Left hindlimb (tissue), 1 donor: Measurements from ENCODE around the gene GALR2.
"Not testable (repeated sequence)": the region's sequence is repeated elsewhere in the genome, so short reads cannot be mapped to it uniquely, and the experiment has no call there.

Experiments
- DNase-seq: peaks from one replicate; pipeline ENCODE4 v3.0.0-alpha.2; 2018

GALR2 gene

GRCh38 chr17:76050538-76051467, 23.8 kb upstream of the GALR2 start:
- no peak for DNase-seq

DNA sequence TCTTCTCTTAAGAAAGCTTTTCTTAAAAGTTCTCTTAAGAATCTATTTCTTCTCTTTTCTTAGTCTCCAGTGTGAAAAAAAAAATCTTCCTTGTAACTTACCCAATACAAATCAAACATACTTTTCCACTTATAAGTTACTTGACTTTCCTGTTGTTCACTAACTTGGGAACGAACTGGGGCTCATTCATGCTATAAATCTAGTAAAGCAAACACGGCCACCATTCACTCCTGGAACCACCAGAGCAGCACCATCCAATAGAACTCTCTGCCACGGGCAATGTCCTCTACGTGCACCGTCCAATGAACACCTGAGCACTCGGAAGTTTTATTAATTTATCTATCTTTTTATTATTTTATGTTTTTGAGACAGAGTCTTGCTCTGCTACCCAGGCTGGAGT, 23.0 kb upstream of the GALR2 start:
- DNase-seq = no peak

DNA sequence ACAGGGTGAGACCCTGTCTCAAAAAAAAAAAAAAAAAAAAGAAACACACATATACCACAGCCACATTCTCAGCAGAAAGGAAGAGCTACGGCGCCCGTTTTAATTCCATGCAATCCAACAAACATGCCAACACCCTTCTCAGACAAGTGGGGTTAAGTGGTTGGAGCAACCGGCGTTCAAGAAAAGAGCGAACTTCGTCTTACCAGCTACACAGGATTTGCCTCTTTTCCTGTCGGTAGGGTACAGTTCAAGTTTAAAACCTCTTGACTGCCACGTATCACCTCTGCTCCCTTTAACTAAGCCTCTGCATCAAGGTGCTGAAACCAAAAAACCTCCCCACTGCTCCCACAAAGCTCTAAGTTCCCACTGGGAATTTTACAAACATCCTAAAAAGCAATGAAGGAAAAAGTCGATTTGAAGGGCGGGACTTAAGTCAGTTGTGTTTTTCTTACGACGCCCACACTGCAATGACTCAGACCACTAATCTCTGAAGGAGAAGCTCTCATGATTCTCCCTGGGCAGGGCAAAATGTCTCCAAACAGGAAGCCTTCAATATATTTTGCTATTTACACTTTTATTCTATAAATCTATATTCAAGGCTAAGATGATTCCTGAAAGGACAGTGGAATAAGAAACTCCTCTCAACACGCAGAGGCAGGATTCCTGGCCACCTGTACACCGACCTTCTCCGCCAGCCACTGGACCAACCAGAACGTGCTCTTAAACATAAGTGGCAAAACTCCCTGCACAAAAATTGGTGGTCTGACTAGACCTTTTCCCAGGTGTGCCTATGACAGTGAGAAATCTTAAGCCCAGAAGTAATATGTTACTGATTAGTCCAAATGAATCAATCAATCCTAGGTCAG, 21.1 kb upstream of the GALR2 start:
- no peak for DNase-seq

- no peak for DNase-seq
Measured at GRCh38 chr17:76054112-76054476, 20.5 kb upstream of the GALR2 start.

DNA sequence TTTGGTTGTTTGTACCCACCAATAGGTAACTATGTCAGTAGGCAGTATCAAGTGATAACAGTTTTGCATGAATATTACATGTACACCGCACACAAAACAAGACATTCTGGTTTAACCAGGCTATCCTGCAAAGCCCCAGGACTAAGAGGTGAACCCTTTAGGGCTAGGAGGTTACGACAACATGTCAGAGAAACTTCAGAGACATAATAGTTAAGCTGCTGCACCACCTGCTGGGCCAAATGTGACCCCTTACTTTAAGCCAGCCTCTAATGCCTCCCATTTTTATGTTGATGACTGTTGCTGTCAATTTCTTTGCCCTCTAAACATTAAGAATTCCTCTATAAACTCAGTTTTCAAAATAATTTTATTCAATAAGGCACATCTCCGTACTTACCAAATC, 17.7 kb upstream of the GALR2 start:
- no peak for DNase-seq

GRCh38 chr17:76058264-76058663, 16.3 kb upstream of the GALR2 start:
- not testable (repeated sequence) for DNase-seq

GRCh38 chr17:76063875-76064546, 10.6 kb upstream of the GALR2 start:
- no peak for DNase-seq

DNA sequence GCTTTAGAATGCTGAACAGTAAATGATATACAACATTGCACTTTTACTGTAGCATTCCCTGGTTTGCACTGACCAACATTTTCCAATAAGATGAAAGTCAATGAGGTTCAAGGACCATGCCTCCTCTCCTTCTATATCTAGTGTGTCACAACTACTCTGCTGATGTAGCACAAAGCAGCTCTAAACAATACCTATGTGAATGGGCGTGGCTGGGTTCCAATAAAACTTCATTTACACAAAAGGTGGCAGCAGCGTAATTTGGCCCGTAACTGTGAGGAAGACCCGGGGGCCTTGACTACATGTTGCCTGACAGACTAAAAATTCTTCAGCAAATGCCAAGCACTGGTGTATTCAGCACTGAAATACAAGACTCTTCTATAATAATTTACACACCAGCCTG, 8.8 kb upstream of the GALR2 start:
- no peak for DNase-seq

- no peak for DNase-seq
Measured at GRCh38 chr17:76071531-76072147, 2.9 kb upstream of the GALR2 start.

DNA sequence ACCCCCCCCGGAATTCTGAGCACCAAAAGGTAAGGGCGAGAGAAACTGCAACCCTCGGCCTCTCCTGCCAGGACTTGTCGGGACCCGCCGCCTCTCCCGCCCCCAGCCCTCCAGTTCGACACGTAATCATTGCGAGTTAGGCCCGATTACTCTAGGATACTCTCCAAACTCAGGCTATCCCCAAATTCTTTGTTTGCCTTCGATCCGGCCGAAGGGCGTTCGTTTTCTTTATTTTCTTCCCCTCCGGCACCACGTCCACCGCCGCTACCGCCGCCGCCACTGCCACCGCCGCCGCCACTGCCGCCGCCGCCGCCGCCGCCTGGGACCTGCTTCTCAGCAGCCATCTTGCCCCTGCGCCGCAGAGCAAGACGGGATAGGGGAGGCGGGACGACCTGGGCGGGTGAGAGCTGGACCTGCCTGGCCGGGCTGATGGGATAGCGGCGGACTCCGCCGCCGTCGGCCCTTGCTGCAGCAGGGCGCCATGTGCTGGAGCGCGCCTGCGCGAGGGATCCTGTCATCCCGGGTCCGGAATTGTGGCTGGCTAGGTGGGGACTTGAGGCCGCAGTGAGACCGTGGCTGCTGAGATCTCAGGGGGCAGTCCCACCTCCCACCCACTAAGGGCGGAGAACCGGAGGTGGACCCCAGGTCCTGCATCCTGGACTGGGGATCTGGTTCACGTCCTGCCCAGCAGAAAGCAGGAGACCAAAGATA, 2.3 kb upstream of the GALR2 start, which contains the start of gene SRP68:
Gene SRP68 (minus strand): TSS at position 370 of the 711 bp plus-strand sequence. CDS start 26 bp downstream, at position 344.
- peak; percentile 96 for DNase-seq

DNA sequence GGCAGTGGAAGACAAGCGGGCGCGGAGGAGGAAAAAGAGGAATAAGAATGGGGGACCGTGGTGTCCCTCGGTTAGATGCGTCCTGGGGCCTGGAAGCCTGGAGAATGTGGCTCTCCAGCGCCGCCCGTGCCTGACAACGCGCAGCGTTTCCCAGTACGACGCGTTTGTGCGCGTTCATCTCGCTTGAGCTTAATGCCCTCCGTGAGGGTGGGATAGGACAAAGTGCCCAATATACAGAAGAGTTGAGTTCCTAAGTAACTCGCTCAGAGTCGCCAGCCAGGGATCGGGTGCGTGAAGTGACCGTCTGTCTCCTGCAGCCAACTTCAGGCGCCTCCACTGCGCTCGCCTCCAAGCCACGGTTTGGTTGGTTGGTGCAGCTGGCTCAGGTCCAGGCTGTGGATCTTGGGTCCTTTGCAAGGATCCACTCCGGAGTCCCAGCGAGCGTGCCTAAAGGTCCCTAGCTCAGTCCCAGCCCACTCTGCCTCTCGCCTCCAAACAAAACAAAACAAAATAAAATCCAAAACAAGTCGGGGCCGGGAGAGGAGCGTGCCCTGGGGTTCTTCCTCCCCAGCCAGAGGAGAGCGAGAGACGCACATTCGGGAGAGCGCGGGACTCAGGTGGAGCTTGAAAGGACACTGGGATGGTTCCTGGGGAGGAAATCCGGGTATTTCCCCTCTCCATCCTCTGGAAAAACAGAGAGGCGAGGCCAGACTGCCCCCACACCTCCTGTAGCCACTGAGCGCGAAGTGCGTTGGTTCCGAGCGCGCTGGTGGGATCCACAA, 974 bp downstream of the GALR2 start:
- no peak for DNase-seq

DNA sequence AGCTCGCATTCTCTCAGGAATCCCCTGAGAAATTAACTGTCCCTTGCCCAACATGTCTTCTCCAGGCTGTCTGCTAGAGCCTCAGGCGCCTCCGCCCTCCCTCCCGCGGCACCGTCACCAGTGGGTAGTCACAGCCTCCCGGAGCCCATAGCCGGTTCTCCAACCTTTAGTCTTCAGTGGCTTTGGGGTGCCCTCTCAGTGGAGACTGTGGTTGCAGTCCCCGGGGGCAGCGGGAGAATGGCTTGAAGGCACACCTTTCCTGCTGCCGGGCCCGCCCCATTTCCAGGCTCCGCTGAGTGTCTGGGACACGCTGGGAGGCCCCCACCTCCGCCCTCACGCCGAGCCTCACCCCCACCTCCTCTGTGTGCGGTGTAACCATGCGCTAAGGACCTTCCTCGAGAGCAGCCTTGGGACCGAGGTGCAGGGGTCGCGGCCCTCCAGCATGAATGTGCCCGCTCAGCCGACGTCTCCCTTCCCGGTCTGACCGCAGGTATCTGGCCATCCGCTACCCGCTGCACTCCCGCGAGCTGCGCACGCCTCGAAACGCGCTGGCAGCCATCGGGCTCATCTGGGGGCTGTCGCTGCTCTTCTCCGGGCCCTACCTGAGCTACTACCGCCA, 1.7 kb downstream of the GALR2 start:
- DNase-seq = no peak

DNA sequence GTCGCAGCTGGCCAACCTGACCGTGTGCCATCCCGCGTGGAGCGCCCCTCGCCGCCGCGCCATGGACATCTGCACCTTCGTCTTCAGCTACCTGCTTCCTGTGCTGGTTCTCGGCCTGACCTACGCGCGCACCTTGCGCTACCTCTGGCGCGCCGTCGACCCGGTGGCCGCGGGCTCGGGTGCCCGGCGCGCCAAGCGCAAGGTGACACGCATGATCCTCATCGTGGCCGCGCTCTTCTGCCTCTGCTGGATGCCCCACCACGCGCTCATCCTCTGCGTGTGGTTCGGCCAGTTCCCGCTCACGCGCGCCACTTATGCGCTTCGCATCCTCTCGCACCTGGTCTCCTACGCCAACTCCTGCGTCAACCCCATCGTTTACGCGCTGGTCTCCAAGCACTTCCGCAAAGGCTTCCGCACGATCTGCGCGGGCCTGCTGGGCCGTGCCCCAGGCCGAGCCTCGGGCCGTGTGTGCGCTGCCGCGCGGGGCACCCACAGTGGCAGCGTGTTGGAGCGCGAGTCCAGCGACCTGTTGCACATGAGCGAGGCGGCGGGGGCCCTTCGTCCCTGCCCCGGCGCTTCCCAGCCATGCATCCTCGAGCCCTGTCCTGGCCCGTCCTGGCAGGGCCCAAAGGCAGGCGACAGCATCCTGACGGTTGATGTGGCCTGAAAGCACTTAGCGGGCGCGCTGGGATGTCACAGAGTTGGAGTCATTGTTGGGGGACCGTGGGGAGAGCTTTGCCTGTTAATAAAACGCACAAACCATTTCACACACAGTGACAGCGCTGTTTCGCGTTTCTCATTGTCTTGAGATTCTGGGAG, 2.4 kb downstream of the GALR2 start:
- DNase-seq = no peak

- no peak for DNase-seq
Measured at GRCh38 chr17:76077584-76078110, 3.1 kb downstream of the GALR2 start.

DNA sequence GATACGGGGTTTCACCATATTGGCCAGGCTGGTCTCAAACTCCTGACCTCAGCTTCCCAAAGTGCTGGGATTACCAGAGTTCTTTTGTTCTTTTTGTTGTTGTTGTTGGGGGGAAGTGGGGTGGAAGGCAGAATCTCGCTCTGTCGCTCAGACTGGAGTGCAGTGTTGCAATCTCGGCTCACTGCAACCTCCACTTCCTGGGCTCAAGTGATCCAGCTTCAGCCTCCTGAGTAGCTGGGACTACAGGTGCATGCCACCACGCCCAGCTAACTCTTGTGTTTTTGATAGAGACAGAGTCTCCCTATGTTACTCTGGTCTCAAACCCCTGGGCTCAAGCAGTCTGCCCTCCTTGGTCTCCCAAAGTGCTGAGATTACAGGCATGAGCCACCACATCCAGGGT, 3.8 kb downstream of the GALR2 start:
- DNase-seq = not testable (repeated sequence)

DNA sequence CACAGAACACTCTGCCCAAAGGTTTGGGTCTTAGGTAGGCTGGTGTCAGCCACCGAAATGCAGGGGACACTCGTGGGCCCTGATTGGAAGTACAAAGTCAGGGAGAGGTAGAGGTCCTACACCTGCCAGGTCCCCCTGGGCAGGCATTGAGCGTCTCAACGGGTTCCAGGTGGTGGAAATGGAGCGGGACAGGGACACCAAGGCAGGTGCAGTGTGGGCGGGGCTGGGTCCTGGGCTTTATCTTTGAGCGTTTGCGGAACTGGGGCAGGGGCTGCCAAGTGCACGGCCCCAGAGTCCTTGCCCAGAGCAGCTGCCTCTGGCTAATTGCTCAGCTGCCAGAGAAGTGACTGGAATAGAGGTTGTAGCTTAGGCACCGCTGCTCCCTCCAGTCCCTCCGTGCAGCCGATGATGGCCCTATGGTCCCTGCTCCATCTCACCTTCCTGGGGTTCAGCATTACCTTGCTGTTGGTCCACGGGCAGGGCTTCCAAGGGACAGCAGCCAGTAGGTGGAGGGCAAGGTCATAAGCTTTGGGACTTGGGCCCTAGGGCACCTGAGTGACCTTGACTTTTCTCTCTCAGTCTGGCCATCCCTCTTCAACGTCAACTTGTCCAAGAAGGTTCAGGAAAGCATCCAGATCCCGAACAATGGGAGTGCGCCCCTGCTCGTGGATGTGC, 4.4 kb downstream of the GALR2 start, which contains the start of gene ZACN:
Gene ZACN (plus strand): TSS at position 323 of the 675 bp plus-strand sequence. CDS start 83 bp downstream, at position 406.
- no peak for DNase-seq

- no peak for DNase-seq
Measured at GRCh38 chr17:76079535-76079955, 5.0 kb downstream of the GALR2 start.

- DNase-seq = no peak
Measured at GRCh38 chr17:76079956-76080767, 5.6 kb downstream of the GALR2 start.
